Activated CD4-positive, alpha-beta T cell treated with anti-CD3 and anti-CD28 coated beads, Interleukin-2, amount 50 U/mL, for 48 hours (primary cell): ENCODE data around the gene LYPD8.

Source experiments
- DNase-seq, 2 experiments: peaks; one replicate each; pipeline ENCODE4 v3.0.0-alpha.2; 2020

Gene LYPD8

DNA sequence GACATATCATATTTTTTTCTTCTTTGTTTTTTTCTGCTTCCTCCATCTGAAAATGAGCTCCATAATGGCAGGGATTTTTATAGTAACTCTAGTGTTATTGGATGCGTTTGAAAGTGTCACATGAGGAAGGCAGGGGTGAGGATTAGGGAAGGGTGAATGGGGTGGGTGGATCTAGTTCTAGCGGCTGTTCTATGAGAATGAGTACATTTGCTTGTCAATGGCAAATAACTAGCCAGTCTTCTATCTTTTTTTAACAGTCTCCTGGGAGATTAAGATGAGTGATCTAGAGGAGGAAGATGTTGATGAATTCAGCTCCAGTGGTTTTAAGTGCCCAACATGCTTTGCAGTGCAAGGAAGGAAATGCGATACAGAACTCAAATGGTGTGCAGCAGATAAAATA lies 58.8 kb downstream of the LYPD8 start:
- DNase-seq, result no peak

DNA sequence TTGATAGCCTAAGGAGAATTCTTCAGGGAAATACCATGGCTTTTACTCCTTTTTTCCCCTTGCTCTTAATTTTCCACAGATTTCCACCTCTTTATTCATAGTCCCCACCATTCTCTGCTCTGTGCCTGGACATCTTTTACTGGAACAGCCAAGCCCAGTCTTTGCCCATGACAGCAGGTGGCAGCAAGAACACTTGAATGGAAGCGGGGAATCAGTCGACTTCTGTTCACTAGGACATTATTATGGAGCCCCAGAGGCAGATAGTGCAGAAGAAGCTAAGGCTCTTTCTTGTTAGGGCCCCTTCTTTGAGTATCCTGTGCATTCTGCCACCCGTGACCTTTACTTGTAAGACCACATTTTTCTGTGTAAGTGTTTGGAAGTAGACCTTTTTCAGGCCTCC lies 59.3 kb downstream of the LYPD8 start:
- no peak for DNase-seq

DNA sequence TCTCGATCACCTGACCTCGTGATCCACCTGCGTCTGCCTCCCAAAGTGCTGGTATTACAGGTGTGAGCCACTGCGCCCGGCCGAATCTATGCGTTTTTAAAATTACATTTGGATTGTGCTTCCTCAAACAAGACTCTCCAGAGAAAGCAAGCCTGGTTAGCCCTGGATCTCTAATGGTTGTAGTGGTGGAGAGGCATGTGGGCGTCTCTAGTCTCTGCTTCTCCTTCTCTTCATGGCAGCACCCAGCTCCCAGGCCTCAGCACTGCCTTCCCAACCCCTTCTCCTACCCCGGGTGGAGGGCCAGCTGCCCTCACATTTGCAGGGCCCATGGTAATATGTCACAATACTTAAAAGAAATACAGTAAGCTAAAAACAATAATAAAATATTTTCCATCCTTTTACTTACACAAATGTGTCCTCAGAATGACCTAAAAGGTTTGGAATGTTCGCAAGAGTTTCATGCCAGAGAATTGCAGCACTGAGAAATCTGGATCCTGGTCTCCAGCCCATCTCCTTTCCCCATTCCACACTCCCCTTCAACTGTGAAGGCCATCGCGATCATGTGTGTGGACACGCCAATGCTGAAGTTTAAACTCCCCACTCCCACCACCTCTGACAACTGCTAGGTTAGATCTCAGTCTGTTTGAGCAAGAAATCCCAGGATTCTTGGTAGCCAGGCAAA lies 60.0 kb downstream of the LYPD8 start:
- no peak for DNase-seq

DNA sequence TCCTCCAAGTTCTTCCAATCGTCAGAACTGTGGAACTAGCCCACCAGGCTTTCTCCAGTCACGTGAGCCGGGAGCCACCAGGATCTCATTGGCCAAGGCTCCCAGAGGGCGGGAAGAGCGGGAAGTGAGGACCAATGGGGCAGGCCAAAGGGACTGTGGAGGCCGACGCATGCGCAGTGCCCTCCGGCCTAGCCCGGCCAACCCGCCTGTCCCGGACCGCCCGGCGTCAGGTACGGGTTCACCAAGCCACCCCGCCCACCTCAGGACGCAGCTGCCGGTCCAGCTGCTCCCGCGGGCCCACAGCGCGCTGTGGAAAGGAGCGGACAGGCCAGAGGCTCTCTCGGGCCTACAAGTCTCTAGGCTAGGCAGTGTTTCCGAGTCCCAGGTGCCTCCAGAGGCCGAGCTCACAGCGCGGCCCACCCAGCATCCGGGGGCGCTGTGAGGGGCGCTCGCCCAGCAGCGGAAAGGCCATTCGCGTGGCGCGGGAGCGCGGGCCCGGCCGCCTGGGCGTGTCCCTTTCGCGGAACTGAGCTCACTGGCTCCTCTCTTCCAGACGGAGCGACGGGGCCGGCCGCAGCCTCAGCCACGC lies 63.9 kb downstream of the LYPD8 start:
- no peak for DNase-seq
